GM12865 (cell line): ENCODE measurements around the gene RET.

Source experiments
- DNase-seq: peaks from one replicate; pipeline ENCODE4 v3.0.0; 2010; ENCODE audit warnings: low read depth
- H3K4me3 ChIP-seq: 2 replicates; pipeline ENCODE4 v1.5.1; 2011; ENCODE audit warnings: mild to moderate bottlenecking, low read depth, low read length, control low read depth
- CTCF ChIP-seq: IDR thresholded peaks from 2 replicates; pipeline ENCODE4 v1.5.1; 2011; ENCODE audit warnings: low read length, control low read depth, low read depth, inconsistent platforms; ENCODE audit not compliant: insufficient read depth; ENCODE audit errors: missing control alignments

RET gene

GRCh38 chr10:43036481-43037428, 40.1 kb upstream of the RET start:
- no peak overlapping the region for H3K4me3 ChIP-seq
- DNase-seq = no peak
- TF ChIP-seq CTCF = no peak

GRCh38 chr10:43037440-43037839, 39.4 kb upstream of the RET start:
- DNase-seq = no peak
- H3K4me3 ChIP-seq = no peak overlapping the region

GRCh38 chr10:43037942-43038782, 38.7 kb upstream of the RET start:
- no peak overlapping the region for H3K4me3 ChIP-seq
- TF ChIP-seq CTCF = no peak
- DNase-seq = no peak

More at GRCh38 chr10:43037440-43037839, 39.4 kb upstream of the RET start:
- TF ChIP-seq CTCF = no peak

GRCh38 chr10:43038783-43039623, 37.9 kb upstream of the RET start:
- H3K4me3 ChIP-seq = no peak overlapping the region
- no peak for DNase-seq

GRCh38 chr10:43039624-43040481, 37.0 kb upstream of the RET start:
- H3K4me3 ChIP-seq = no peak overlapping the region
- no peak for TF ChIP-seq CTCF
- no peak for DNase-seq

More at GRCh38 chr10:43038783-43039623, 37.9 kb upstream of the RET start:
- TF ChIP-seq CTCF = no peak
